GM21529 (cell line): ENCODE results near the gene PRDM7.
A peak's percentile ranks its signal among the peaks of the same experiment; 100 is the strongest.

Experiments used
- ATAC-seq: cut with Tn5 transposase; IDR thresholded peaks from one replicate; pipeline ENCODE4 v1.9.1; 2021; ENCODE audit not compliant: unreplicated experiment

The PRDM7 gene

GRCh38 chr16:90037276-90037675 is 39.9 kb downstream of the PRDM7 start:
- ATAC-seq, result no peak

GRCh38 chr16:90035902-90036301 is 41.2 kb downstream of the PRDM7 start:
- ATAC-seq, result no peak

- ATAC-seq, result no peak
Measured at GRCh38 chr16:90034504-90034903, 42.6 kb downstream of the PRDM7 start.

- no peak for ATAC-seq
Measured at GRCh38 chr16:90033387-90033786, 43.7 kb downstream of the PRDM7 start.

- no peak for ATAC-seq
Measured at GRCh38 chr16:90032674-90033331, 44.3 kb downstream of the PRDM7 start.

GRCh38 chr16:90031931-90032673 is 45.0 kb downstream of the PRDM7 start:
- no peak for ATAC-seq

GRCh38 chr16:90031186-90031930 is 45.8 kb downstream of the PRDM7 start:
- no peak for ATAC-seq

GRCh38 chr16:90028985-90029384 is 48.1 kb downstream of the PRDM7 start:
- ATAC-seq, result no peak

GRCh38 chr16:90027611-90028010 is 49.5 kb downstream of the PRDM7 start:
- no peak for ATAC-seq

- no peak for ATAC-seq
Measured at GRCh38 chr16:90026135-90026534, 51.0 kb downstream of the PRDM7 start.

GRCh38 chr16:90023078-90023447 is 54.1 kb downstream of the PRDM7 start:
- no peak for ATAC-seq

GRCh38 chr16:90022209-90023077 is 54.7 kb downstream of the PRDM7 start:
- ATAC-seq, result peak; percentile 68

- ATAC-seq, result no peak
Measured at GRCh38 chr16:90020838-90021382, 56.2 kb downstream of the PRDM7 start.

- no peak for ATAC-seq
Measured at GRCh38 chr16:90020260-90020837, 56.8 kb downstream of the PRDM7 start.

GRCh38 chr16:90019543-90020259 is 57.4 kb downstream of the PRDM7 start:
- no peak for ATAC-seq

GRCh38 chr16:90018652-90019542 is 58.2 kb downstream of the PRDM7 start, which contains the start of gene DBNDD1:
Gene DBNDD1, minus strand, starts transcription at chr16:90019456. Its CDS starts 115 bp downstream, at chr16:90019341.
- ATAC-seq, result no peak

- ATAC-seq, result no peak
Measured at GRCh38 chr16:90018297-90018651, 58.9 kb downstream of the PRDM7 start.

GRCh38 chr16:90016339-90016950 is 60.7 kb downstream of the PRDM7 start:
- no peak for ATAC-seq
